ENCODE measurements around the gene MYL7.

The MYL7 gene

GRCh38 chr7:44145969-44146911 is 5.1 kb upstream of the MYL7 start:
- no peak overlapping the region for H3K4me3 ChIP-seq (ENCODE audit: low read depth in 1 of 2, low read length in 2 of 2)
- no peak overlapping the region for H3K9ac ChIP-seq (ENCODE audit: low read depth, low read length)
- H3K9me3 ChIP-seq (ENCODE audit: insufficient read depth, low read length, severe bottlenecking), result no peaks in the 10 kb centered on the region
- TF ChIP-seq CTCF (IDR thresholded peaks at IDR 0.05; ENCODE audit: borderline replicate concordance, extremely low read depth, low read length, poor library complexity, severe bottlenecking) (no peak), EZH2 (IDR thresholded peaks at IDR 0.05; ENCODE audit: borderline replicate concordance, low read depth, low read length, severe bottlenecking) (no peak)
- H3K4me2 ChIP-seq (ENCODE audit: insufficient read depth, low read length), result no peak overlapping the region
- no peak overlapping the region for H2AFZ ChIP-seq (ENCODE audit: low read depth, low read length)
- ATAC-seq (ENCODE audit: insufficient read depth, low read depth), result peak; percentile 25; the same call in 1 of the 3 replicates
- no peaks in the 10 kb centered on the region for H3K4me1 ChIP-seq (ENCODE audit: insufficient read depth, low read length)
- no peaks in the 10 kb centered on the region for H3K79me2 ChIP-seq (ENCODE audit: insufficient read depth, low read length)
- H3K27me3 ChIP-seq (ENCODE audit: insufficient read depth, low read length, poor library complexity), result no peaks in the 10 kb centered on the region
- no peak for DNase-seq
- no peak overlapping the region for H3K27ac ChIP-seq (ENCODE audit: low read length)
- no peaks in the 10 kb centered on the region for H4K20me1 ChIP-seq (ENCODE audit: insufficient read depth, low read length)
- no peaks in the 10 kb centered on the region for H3K36me3 ChIP-seq (ENCODE audit: insufficient read depth, low read length)

GRCh38 chr7:44145479-44145968 is 4.4 kb upstream of the MYL7 start:
- Histone ChIP-seq H2AFZ (ENCODE audit: low read depth, low read length) (no peak overlapping the region), H3K4me2 (ENCODE audit: insufficient read depth, low read length) (no peak overlapping the region), H3K4me1 (ENCODE audit: insufficient read depth, low read length) (no peaks in the 10 kb centered on the region), H3K79me2 (ENCODE audit: insufficient read depth, low read length) (no peaks in the 10 kb centered on the region), H3K36me3 (ENCODE audit: insufficient read depth, low read length) (no peaks in the 10 kb centered on the region), H3K27me3 (ENCODE audit: insufficient read depth, low read length, poor library complexity) (no peaks in the 10 kb centered on the region), H3K9me3 (ENCODE audit: insufficient read depth, low read length, severe bottlenecking) (no peaks in the 10 kb centered on the region), H4K20me1 (ENCODE audit: insufficient read depth, low read length) (no peaks in the 10 kb centered on the region), H3K4me3 (ENCODE audit: low read depth in 1 of 2, low read length in 2 of 2) (no peak overlapping the region), H3K9ac (ENCODE audit: low read depth, low read length) (no peak overlapping the region), H3K27ac (ENCODE audit: low read length) (no peak overlapping the region)
- DNase-seq, result no peak
- no peak for ATAC-seq (ENCODE audit: insufficient read depth, low read depth)
- TF ChIP-seq CTCF (IDR thresholded peaks at IDR 0.05; ENCODE audit: borderline replicate concordance, extremely low read depth, low read length, poor library complexity, severe bottlenecking), result no peak
- no peak for TF ChIP-seq EZH2 (IDR thresholded peaks at IDR 0.05; ENCODE audit: borderline replicate concordance, low read depth, low read length, severe bottlenecking)

- Histone ChIP-seq H3K4me1 (ENCODE audit: insufficient read depth, low read length) (no peaks in the 10 kb centered on the region), H3K9ac (ENCODE audit: low read depth, low read length) (no peak overlapping the region), H3K27ac (ENCODE audit: low read length) (no peak overlapping the region), H2AFZ (ENCODE audit: low read depth, low read length) (no peak overlapping the region), H4K20me1 (ENCODE audit: insufficient read depth, low read length) (no peaks in the 10 kb centered on the region), H3K36me3 (ENCODE audit: insufficient read depth, low read length) (no peaks in the 10 kb centered on the region), H3K27me3 (ENCODE audit: insufficient read depth, low read length, poor library complexity) (no peaks in the 10 kb centered on the region), H3K4me2 (ENCODE audit: insufficient read depth, low read length) (no peak overlapping the region), H3K9me3 (ENCODE audit: insufficient read depth, low read length, severe bottlenecking) (no peaks in the 10 kb centered on the region), H3K79me2 (ENCODE audit: insufficient read depth, low read length) (no peaks in the 10 kb centered on the region), H3K4me3 (ENCODE audit: low read depth in 1 of 2, low read length in 2 of 2) (no peak overlapping the region)
- no peak for ATAC-seq (ENCODE audit: insufficient read depth, low read depth)
- DNase-seq, result no peak
- TF ChIP-seq EZH2 (IDR thresholded peaks at IDR 0.05; ENCODE audit: borderline replicate concordance, low read depth, low read length, severe bottlenecking) (no peak), CTCF (IDR thresholded peaks at IDR 0.05; ENCODE audit: borderline replicate concordance, extremely low read depth, low read length, poor library complexity, severe bottlenecking) (no peak)
These were observed 3.9 kb upstream of the MYL7 start for GRCh38 chr7:44144968-44145478.
